Liver (tissue), 3 donors: ENCODE results near the gene ATF6B.

Source experiments
- ATF3 ChIP-seq: IDR thresholded peaks from 2 replicates; pipeline ENCODE4 v1.6.1; 2016; ENCODE audit warnings: antibody characterized with exemption
- EGR1 ChIP-seq, 2 donors: IDR thresholded peaks; 2 replicates each; pipeline ENCODE4 v1.6.1; 2016 to 2018; ENCODE audit warnings: antibody characterized with exemption in 2 of 2, low read depth in 2 of 2
- FOXA1 ChIP-seq: IDR thresholded peaks from 2 replicates; pipeline ENCODE4 v1.6.1; 2016; ENCODE audit warnings: antibody characterized with exemption
- NR2F2 ChIP-seq: IDR thresholded peaks from 2 replicates; pipeline ENCODE4 v1.6.1; 2016; ENCODE audit warnings: antibody characterized with exemption
- RAD21 ChIP-seq, 2 donors: IDR thresholded peaks; 2 replicates each; pipeline ENCODE4 v1.6.1; 2016; ENCODE audit warnings: antibody characterized with exemption in 2 of 2, mild to moderate bottlenecking in 2 of 2
- SP1 ChIP-seq: IDR thresholded peaks from 2 replicates; pipeline ENCODE4 v1.6.1; 2018; ENCODE audit warnings: antibody characterized with exemption, mild to moderate bottlenecking
- TF ChIP-seq, protein P1 (sequence below): fragments of 150-350 bp; IDR thresholded peaks from 2 replicates; pipeline ENCODE4 v1.5.1; 2017; ENCODE audit warnings: improper control_type of control experiment, low read depth, low read length; ENCODE audit not compliant: missing input control
- TF ChIP-seq, protein P2 (sequence below): IDR thresholded peaks from 2 replicates; pipeline ENCODE4 v1.6.1; 2016; ENCODE audit warnings: antibody characterized with exemption, mild to moderate bottlenecking
- TF ChIP-seq, protein P3 (sequence below): IDR thresholded peaks from 2 replicates; pipeline ENCODE4 v1.6.1; 2016; ENCODE audit warnings: antibody characterized with exemption
- TF ChIP-seq, protein P4 (sequence below): IDR thresholded peaks from 2 replicates; pipeline ENCODE4 v1.6.1; 2016; ENCODE audit warnings: antibody characterized with exemption
- donor health status: healthy.
- donor health status: healthy.

GRCh38 chr6:32092760-32093497 lies 35.1 kb downstream of the ATF6B start:
- TF ChIP-seq, protein P1, sequence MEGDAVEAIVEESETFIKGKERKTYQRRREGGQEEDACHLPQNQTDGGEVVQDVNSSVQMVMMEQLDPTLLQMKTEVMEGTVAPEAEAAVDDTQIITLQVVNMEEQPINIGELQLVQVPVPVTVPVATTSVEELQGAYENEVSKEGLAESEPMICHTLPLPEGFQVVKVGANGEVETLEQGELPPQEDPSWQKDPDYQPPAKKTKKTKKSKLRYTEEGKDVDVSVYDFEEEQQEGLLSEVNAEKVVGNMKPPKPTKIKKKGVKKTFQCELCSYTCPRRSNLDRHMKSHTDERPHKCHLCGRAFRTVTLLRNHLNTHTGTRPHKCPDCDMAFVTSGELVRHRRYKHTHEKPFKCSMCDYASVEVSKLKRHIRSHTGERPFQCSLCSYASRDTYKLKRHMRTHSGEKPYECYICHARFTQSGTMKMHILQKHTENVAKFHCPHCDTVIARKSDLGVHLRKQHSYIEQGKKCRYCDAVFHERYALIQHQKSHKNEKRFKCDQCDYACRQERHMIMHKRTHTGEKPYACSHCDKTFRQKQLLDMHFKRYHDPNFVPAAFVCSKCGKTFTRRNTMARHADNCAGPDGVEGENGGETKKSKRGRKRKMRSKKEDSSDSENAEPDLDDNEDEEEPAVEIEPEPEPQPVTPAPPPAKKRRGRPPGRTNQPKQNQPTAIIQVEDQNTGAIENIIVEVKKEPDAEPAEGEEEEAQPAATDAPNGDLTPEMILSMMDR: no peak
- TF ChIP-seq, protein P2, sequence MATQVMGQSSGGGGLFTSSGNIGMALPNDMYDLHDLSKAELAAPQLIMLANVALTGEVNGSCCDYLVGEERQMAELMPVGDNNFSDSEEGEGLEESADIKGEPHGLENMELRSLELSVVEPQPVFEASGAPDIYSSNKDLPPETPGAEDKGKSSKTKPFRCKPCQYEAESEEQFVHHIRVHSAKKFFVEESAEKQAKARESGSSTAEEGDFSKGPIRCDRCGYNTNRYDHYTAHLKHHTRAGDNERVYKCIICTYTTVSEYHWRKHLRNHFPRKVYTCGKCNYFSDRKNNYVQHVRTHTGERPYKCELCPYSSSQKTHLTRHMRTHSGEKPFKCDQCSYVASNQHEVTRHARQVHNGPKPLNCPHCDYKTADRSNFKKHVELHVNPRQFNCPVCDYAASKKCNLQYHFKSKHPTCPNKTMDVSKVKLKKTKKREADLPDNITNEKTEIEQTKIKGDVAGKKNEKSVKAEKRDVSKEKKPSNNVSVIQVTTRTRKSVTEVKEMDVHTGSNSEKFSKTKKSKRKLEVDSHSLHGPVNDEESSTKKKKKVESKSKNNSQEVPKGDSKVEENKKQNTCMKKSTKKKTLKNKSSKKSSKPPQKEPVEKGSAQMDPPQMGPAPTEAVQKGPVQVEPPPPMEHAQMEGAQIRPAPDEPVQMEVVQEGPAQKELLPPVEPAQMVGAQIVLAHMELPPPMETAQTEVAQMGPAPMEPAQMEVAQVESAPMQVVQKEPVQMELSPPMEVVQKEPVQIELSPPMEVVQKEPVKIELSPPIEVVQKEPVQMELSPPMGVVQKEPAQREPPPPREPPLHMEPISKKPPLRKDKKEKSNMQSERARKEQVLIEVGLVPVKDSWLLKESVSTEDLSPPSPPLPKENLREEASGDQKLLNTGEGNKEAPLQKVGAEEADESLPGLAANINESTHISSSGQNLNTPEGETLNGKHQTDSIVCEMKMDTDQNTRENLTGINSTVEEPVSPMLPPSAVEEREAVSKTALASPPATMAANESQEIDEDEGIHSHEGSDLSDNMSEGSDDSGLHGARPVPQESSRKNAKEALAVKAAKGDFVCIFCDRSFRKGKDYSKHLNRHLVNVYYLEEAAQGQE: no peak
- TF ChIP-seq, protein P3, sequence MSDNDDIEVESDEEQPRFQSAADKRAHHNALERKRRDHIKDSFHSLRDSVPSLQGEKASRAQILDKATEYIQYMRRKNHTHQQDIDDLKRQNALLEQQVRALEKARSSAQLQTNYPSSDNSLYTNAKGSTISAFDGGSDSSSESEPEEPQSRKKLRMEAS: no peak
- no peak for TF ChIP-seq ATF3
- TF ChIP-seq RAD21 (IDR thresholded peaks at IDR 0.05): peak in 1 of 2 donors; percentile 9
- TF ChIP-seq SP1: no peak
- no peak for TF ChIP-seq FOXA1
- TF ChIP-seq, protein P4, sequence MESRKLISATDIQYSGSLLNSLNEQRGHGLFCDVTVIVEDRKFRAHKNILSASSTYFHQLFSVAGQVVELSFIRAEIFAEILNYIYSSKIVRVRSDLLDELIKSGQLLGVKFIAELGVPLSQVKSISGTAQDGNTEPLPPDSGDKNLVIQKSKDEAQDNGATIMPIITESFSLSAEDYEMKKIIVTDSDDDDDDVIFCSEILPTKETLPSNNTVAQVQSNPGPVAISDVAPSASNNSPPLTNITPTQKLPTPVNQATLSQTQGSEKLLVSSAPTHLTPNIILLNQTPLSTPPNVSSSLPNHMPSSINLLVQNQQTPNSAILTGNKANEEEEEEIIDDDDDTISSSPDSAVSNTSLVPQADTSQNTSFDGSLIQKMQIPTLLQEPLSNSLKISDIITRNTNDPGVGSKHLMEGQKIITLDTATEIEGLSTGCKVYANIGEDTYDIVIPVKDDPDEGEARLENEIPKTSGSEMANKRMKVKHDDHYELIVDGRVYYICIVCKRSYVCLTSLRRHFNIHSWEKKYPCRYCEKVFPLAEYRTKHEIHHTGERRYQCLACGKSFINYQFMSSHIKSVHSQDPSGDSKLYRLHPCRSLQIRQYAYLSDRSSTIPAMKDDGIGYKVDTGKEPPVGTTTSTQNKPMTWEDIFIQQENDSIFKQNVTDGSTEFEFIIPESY: no peak
- TF ChIP-seq EGR1 (IDR thresholded peaks at IDR 0.05; ENCODE audit: low read depth in 2 of 2): no peak
- no peak for TF ChIP-seq NR2F2
